Right lobe of liver (tissue), 6 donors: ENCODE data around the gene FYN. TPM values are rescaled to one million over a fixed set of nuclear protein-coding genes. Genes with fewer than 3 reads are reported as not detected.

Experiments used
- ATAC-seq, 4 donors: fragments of 200-7000 bp; cut with Tn5 transposase; one replicate each; pipeline ENCODE4 v1.9.1; 2020; ENCODE audit warnings: mild to moderate bottlenecking in 4 of 4, moderate library complexity in 4 of 4
- DNase-seq, 3 donors: peaks; one replicate each; pipeline ENCODE4 v3.0.0-alpha.2; 2020
- H3K27ac ChIP-seq, 3 donors: fragments of 200-600 bp; one replicate each; pipeline ENCODE4 v1.8.0; 2022
- H3K27me3 ChIP-seq, 2 donors: fragments of 200-600 bp; one replicate each; pipeline ENCODE4 v1.8.0; 2022
- H3K36me3 ChIP-seq, 4 donors: fragments of 200-600 bp; sonication (generic) in 1 of 4; one replicate each; pipeline versions ENCODE4 v1.5.1 to v1.8.0; 2017 to 2022; ENCODE audit warnings: control low read depth in 1 of 4
- H3K4me1 ChIP-seq, 4 donors: fragments of 200-600 bp; sonication (generic) in 1 of 4; one replicate each; pipeline versions ENCODE4 v1.5.1 to v1.8.0; 2017 to 2022; ENCODE audit warnings: control low read depth in 1 of 4
- H3K4me3 ChIP-seq, 3 donors: fragments of 200-600 bp; one replicate each; pipeline ENCODE4 v1.8.0; 2022
- H3K9me3 ChIP-seq, 4 donors: fragments of 200-600 bp; sonication (generic) in 1 of 4; one replicate each; pipeline versions ENCODE4 v1.5.1 to v1.8.0; 2017 to 2022; ENCODE audit warnings: control low read depth in 1 of 4
- POLR2A ChIP-seq: fragments of 450-650 bp; IDR thresholded peaks from one replicate; pipeline ENCODE4 v1.6.1; 2017; ENCODE audit warnings: antibody characterized with exemption, mild to moderate bottlenecking
- WGBS: methylation state at CpG from one replicate; pipeline ENCODE4 v1.1.6; 2018; ENCODE audit warnings: low coverage, low lambda C conversion rate; ENCODE audit not compliant: insufficient coverage; ENCODE audit errors: missing lambda C conversion rate; 5-methylcytosine and 5-hydroxymethylcytosine counted together
- intact Hi-C, 2 donors: fragments of 100-400 bp; cut with DNase I; formaldehyde crosslinking; loops; one replicate each; pipeline versions ENCODE4 v1.11.2 to v1.14.1; 2022
- total RNA-seq, 6 experiments: library from RNA; depleted of rRNA in 2 of 6; stranded (reverse); fragments of >200 nt in 2 of 6; fragmentation: NEBNext Ultra II Directional in 3 of 6; extraction: Animal tissue kit (Norgen Biotek cat#: 25700) in 3 of 6; gene quantifications; one replicate each; pipeline versions ENCODE4 v1.1.0 to v1.2.4, GENCODE V29; 2016 to 2023
- TF ChIP-seq, protein P1 (sequence below), 4 donors: fragments of 200-600 bp in 3 of 4; fragments of 450-650 bp in 1 of 4; IDR thresholded peaks; one replicate each; pipeline versions ENCODE4 v1.5.1 to v1.8.0; 2016 to 2022; ENCODE audit warnings: antibody characterized with exemption in 4 of 4, mild to moderate bottlenecking in 2 of 4
- donor health status: DM: no; HTN: yes; CAD: no.
- donor health status: DM: no; HTN: no; CAD: no.
- donor health status: DM: no; HTN: no; CAD: no.
- donor health status: DM: no; HTN: yes; CAD: no.
- donor health status: DM: no; HTN: yes; CAD: no.

FYN gene
- total RNA-seq, 6 experiments from 2014 or later, result 16.8 to 33.7 (median 23.5) TPM

DNA sequence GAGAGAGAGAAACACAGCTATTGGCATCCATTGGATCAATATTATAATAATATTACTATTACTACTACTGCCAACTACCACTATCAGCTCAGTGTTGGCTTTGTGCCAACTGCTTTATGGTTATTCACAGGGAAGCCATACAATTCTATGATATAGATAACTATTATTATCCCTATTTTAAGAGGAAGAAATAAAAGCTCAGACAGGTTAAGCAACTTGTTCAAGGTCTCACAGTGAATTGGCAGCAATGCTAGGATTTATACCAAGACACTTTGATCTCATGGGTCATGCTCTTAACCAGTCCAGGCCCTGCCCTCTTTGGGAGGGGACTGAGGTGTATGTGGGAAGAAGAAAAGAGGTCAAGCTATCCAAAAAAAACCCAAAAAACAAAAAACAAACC, 185.6 kb downstream of the FYN start:
- H3K36me3 ChIP-seq, result no peaks in the 10 kb centered on the region
- no peaks in the 10 kb centered on the region for H3K27me3 ChIP-seq
- TF ChIP-seq, protein P1, sequence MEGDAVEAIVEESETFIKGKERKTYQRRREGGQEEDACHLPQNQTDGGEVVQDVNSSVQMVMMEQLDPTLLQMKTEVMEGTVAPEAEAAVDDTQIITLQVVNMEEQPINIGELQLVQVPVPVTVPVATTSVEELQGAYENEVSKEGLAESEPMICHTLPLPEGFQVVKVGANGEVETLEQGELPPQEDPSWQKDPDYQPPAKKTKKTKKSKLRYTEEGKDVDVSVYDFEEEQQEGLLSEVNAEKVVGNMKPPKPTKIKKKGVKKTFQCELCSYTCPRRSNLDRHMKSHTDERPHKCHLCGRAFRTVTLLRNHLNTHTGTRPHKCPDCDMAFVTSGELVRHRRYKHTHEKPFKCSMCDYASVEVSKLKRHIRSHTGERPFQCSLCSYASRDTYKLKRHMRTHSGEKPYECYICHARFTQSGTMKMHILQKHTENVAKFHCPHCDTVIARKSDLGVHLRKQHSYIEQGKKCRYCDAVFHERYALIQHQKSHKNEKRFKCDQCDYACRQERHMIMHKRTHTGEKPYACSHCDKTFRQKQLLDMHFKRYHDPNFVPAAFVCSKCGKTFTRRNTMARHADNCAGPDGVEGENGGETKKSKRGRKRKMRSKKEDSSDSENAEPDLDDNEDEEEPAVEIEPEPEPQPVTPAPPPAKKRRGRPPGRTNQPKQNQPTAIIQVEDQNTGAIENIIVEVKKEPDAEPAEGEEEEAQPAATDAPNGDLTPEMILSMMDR (IDR thresholded peaks at IDR 0.05), result no peak
- TF ChIP-seq POLR2A, result no peak
- no peak overlapping the region for H3K4me3 ChIP-seq
- ATAC-seq (peak; percentile 12 to 54 (median 28)), DNase-seq (no peak)
- peak overlapping the region in 2 of 3 donors; percentile 86 to 90 for H3K27ac ChIP-seq
- H3K9me3 ChIP-seq, result no peaks in the 10 kb centered on the region
- intact Hi-C loops, result no loop called here
- peaks cover 0 to 59% (median 20%) of the 10 kb centered on the region in 4 donors for H3K4me1 ChIP-seq

DNA sequence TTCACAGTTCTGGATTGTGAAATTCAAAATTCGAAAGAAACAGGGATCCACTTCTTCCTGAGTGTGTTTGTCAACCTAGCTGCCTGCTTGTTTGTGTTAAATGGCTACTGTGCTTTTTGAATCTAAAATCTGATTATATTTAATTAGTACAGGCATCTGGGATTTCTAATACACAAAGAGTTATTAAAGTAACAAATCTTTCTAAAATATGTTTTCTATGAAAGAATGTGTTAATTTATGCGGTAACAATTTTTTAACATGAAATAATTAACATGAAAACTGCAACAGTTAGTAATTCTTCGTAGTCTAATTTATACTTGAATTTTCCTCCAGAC, 186.4 kb downstream of the FYN start:
- Histone ChIP-seq H3K27ac (peak overlapping the region; percentile 58 to 90 (median 86)), H3K27me3 (no peaks in the 10 kb centered on the region), H3K36me3 (no peaks in the 10 kb centered on the region), H3K4me1 (peaks cover 0 to 52% (median 20%) of the 10 kb centered on the region in 4 donors), H3K9me3 (no peaks in the 10 kb centered on the region), H3K4me3 (peak overlapping the region in 1 of 3 donors; percentile 3)
- no peak for DNase-seq
- no peak for TF ChIP-seq POLR2A
- TF ChIP-seq, protein P1 (IDR thresholded peaks at IDR 0.05), result no peak
- 53% methylated on average over 3 of the region's 3 CpGs for WGBS
- intact Hi-C loops, result no loop called here
- peak in 2 of 4 donors; percentile 43 to 45 for ATAC-seq

DNA sequence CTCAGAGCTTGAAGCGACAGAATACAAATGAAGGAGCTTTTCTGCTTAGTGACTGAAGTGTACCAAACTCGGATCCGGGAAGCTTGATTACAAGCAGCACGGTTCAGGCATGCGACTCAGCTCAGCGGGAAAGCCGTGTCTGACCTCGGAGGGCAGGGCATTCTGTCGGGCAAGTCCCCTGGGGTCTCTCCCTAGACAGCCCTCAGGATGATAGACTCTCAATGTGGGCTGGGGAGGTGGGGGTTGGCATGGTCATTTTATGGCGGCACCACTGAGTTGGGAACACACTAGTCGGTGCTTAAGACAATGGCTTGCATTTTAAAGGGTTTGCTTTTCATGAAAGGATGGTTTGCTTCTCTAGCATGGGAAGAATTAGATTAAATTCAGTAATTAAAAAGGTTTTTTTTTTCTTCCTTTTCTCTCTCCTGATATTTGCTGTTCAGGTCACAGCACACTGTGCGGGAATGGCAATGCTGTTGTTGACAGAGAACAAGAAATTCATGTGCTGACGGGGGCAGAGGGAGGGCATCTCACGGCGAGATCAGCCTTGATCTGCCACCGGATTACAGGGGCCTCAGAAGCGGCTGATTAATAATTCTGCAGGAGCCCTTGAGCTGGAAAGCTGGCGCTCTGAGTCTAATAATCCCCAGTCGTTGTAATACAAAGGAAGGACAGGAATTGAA, 186.9 kb downstream of the FYN start:
- Histone ChIP-seq H3K27ac (peak overlapping the region; percentile 58 to 90 (median 86)), H3K4me3 (peak overlapping the region in 1 of 3 donors; percentile 3), H3K9me3 (no peaks in the 10 kb centered on the region), H3K36me3 (no peaks in the 10 kb centered on the region), H3K4me1 (peaks cover 0 to 51% (median 20%) of the 10 kb centered on the region in 4 donors), H3K27me3 (no peaks in the 10 kb centered on the region)
- DNase-seq, result peak; percentile 45 to 64 (median 59)
- intact Hi-C loops, result no loop called here
- peak; percentile 55 to 71 (median 70) for ATAC-seq
- WGBS, result 30% methylated on average over 19 of the region's 19 CpGs
- TF ChIP-seq POLR2A, result no peak
- TF ChIP-seq, protein P1 (IDR thresholded peaks at IDR 0.05), result no peak

DNA sequence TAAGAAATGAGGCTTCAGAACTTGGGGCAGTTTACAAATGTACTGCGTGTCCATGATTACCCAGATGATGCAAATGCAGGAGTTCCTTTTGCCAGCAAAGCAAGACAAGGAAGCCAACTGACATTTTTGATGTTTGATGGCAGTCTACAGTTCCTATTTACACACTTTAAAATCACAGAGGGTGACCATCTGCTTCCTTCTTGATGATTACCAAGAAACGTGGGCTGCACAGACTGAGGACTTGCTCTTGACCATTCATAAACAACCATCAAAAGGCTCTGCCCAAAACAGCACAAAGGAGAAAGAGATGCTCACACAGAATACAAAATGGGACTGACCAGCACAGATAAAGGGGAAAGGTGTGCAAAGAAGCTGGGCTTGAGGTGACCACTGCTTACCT, 187.7 kb downstream of the FYN start:
- TF ChIP-seq, protein P1 (IDR thresholded peaks at IDR 0.05), result no peak
- no peak for TF ChIP-seq POLR2A
- DNase-seq (no peak), ATAC-seq (no peak)
- peak overlapping the region; percentile 58 to 90 (median 86) for H3K27ac ChIP-seq
- peaks cover 0 to 53% (median 20%) of the 10 kb centered on the region in 4 donors for H3K4me1 ChIP-seq
- intact Hi-C loops, result no loop called here
- H3K36me3 ChIP-seq, result no peaks in the 10 kb centered on the region
- H3K4me3 ChIP-seq, result no peak overlapping the region
- H3K9me3 ChIP-seq, result no peaks in the 10 kb centered on the region
- WGBS, result 32% methylated on average over 2 of the region's 2 CpGs
- H3K27me3 ChIP-seq, result no peaks in the 10 kb centered on the region
